ENCODE data around the gene GREB1.

GREB1 gene

GRCh38 chr2:11637546-11637945 lies 103.7 kb downstream of the GREB1 start:
- Histone ChIP-seq H3F3A (ENCODE audit: insufficient read depth) (no peaks in the 10 kb centered on the region), H3K4me2 (ENCODE audit: low read depth, low read length, poor library complexity, severe bottlenecking) (no peak overlapping the region), H3K79me2 (ENCODE audit: insufficient read depth, low read length) (no peaks in the 10 kb centered on the region), H3K36me3 (ENCODE audit: low read length) (no peaks in the 10 kb centered on the region), H3K27me3 (ENCODE audit: low read length) (no peaks in the 10 kb centered on the region), H3K9me2 (replicated peaks; ENCODE audit: insufficient read depth, low read length) (no peaks in the 10 kb centered on the region), H2AFZ (ENCODE audit: low read depth, low read length, severe bottlenecking) (no peak overlapping the region), H3K9ac (ENCODE audit: low read length) (no peak overlapping the region), H3K4me3 (ENCODE audit: insufficient read depth, low read length, poor library complexity, severe bottlenecking) (no peak overlapping the region), H3K27ac (ENCODE audit: low read depth, low read length) (no peak overlapping the region), H3K9me3 (ENCODE audit: insufficient read depth, low read length) (no peaks in the 10 kb centered on the region), H4K20me1 (ENCODE audit: low read depth, low read length) (no peaks in the 10 kb centered on the region)
- TF ChIP-seq CTCF (IDR thresholded peaks at IDR 0.05; ENCODE audit: insufficient read depth, low read length, poor library complexity, severe bottlenecking) (no peak), EZH2phosphoT487 (conservative IDR thresholded peaks at IDR 0.05; ENCODE audit: low read length) (no peak)

GRCh38 chr2:11639503-11639902 lies 105.7 kb downstream of the GREB1 start:
- H4K20me1 ChIP-seq (ENCODE audit: low read depth, low read length), result no peaks in the 10 kb centered on the region
- TF ChIP-seq EZH2phosphoT487 (conservative IDR thresholded peaks at IDR 0.05; ENCODE audit: low read length) (no peak), CTCF (IDR thresholded peaks at IDR 0.05; ENCODE audit: insufficient read depth, low read length, poor library complexity, severe bottlenecking) (no peak)
- no peaks in the 10 kb centered on the region for H3K27me3 ChIP-seq (ENCODE audit: low read length)
- no peak overlapping the region for H3K27ac ChIP-seq (ENCODE audit: low read depth, low read length)
- no peaks in the 10 kb centered on the region for H3F3A ChIP-seq (ENCODE audit: insufficient read depth)
- H3K9me2 ChIP-seq (replicated peaks; ENCODE audit: insufficient read depth, low read length), result no peaks in the 10 kb centered on the region
- H3K4me3 ChIP-seq (ENCODE audit: insufficient read depth, low read length, poor library complexity, severe bottlenecking), result no peak overlapping the region
- no peak overlapping the region for H3K4me2 ChIP-seq (ENCODE audit: low read depth, low read length, poor library complexity, severe bottlenecking)
- H3K79me2 ChIP-seq (ENCODE audit: insufficient read depth, low read length), result no peaks in the 10 kb centered on the region
- H3K9ac ChIP-seq (ENCODE audit: low read length), result no peak overlapping the region
- H3K9me3 ChIP-seq (ENCODE audit: insufficient read depth, low read length), result no peaks in the 10 kb centered on the region
- H2AFZ ChIP-seq (ENCODE audit: low read depth, low read length, severe bottlenecking), result no peak overlapping the region
- H3K36me3 ChIP-seq (ENCODE audit: low read length), result no peaks in the 10 kb centered on the region

GRCh38 chr2:11640132-11640531 lies 106.3 kb downstream of the GREB1 start:
- Histone ChIP-seq H3K9me3 (ENCODE audit: insufficient read depth, low read length) (no peaks in the 10 kb centered on the region), H3K36me3 (ENCODE audit: low read length) (no peaks in the 10 kb centered on the region), H3K27me3 (ENCODE audit: low read length) (no peaks in the 10 kb centered on the region), H3K27ac (ENCODE audit: low read depth, low read length) (no peak overlapping the region), H4K20me1 (ENCODE audit: low read depth, low read length) (no peaks in the 10 kb centered on the region), H3K79me2 (ENCODE audit: insufficient read depth, low read length) (no peaks in the 10 kb centered on the region), H3K4me3 (ENCODE audit: insufficient read depth, low read length, poor library complexity, severe bottlenecking) (no peak overlapping the region), H2AFZ (ENCODE audit: low read depth, low read length, severe bottlenecking) (no peak overlapping the region), H3K4me2 (ENCODE audit: low read depth, low read length, poor library complexity, severe bottlenecking) (no peak overlapping the region), H3K9me2 (replicated peaks; ENCODE audit: insufficient read depth, low read length) (no peaks in the 10 kb centered on the region), H3F3A (ENCODE audit: insufficient read depth) (no peaks in the 10 kb centered on the region), H3K9ac (ENCODE audit: low read length) (no peak overlapping the region)
- TF ChIP-seq CTCF (IDR thresholded peaks at IDR 0.05; ENCODE audit: insufficient read depth, low read length, poor library complexity, severe bottlenecking) (no peak), EZH2phosphoT487 (conservative IDR thresholded peaks at IDR 0.05; ENCODE audit: low read length) (no peak)
